ENCODE data around the gene RARA. TPM values are rescaled to one million over a fixed set of nuclear protein-coding genes. Genes with fewer than 3 reads are reported as not detected.

Gene RARA
- total and polyA plus RNA-seq, 7 experiments from 2014 or later = 6.7 to 115 (median 42.9) TPM

DNA sequence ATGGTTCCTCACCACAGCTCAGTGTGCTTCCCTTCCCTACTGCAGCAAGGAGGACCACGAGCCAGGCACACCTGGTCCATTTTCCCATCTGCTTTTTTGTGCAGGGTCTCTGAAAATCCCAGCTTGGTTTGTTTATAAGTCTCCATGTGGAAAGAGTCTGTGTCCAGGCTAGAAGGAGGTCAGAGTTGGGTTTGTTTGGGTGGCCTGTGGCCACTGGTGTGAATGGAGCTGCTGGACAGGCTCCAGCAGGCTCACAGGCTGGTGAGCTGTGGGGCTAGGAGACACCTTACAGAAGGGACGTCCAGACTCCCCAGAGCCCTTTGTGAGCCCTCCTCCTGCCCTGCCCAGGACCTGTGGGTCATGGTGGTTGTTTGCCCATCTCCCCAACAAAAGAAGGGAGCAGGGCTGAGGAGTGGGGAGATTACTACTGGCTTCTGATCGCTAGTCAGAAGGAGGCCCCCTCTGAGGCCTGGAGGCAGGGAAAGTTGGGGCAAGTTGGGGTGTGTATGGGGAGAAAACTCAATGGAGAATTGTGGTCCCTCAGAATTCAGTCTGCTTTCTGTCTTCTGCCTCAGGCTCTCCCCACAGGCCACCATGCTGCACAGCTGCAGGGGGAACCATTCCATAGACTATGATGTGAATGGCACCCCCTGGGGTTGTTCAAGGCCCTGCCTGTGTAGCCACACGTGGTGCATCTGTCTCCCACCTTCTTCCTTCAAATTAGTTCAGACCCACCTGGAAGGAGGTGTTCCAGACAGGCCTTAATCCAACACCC is 4.1 kb downstream of the RARA start:
- H3K4me3 ChIP-seq (ENCODE audit: low read length) = no peak overlapping the region

DNA sequence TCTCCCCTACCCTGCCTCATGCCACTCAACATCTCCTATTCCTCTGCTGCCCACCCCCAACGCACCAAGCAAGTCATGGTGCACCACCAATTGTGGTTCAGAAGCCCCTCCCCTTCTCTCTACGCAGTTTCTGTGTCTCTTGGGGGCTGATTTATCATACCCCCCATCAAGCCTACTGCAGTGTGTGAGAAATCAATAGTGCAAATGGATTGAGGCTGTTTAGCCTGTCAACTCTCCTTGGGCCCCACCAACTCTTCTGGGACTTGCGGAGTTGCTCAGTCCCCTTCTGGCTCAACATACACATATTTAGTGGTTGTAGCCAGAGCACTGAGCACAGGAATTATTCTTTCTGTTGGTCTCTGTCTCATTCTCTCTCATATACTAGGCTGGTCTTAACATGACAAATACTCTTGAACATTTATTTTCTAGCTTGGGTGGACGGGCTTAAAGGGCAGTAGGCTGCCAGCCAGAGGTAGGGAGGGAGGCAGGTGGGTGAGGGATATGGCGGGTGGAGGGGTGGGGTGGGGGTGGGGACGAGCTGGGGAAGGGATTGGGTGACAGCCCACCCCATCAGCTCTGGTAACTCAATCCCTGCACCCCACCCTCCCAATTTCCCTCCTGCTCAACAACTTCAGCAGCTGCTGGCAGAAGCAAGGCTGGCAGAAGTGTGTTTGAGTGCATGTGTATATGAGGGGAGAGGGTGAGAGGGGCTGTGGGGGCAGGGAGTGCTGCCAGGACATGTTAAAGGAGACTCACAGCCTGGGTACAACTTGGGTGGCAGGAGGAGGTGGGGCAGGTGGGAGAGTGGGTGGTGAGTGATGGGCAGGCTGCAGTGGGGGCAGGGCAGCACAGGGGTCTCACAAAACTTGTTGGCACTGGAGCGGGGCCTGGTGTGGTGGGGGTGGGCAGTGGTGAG is 4.9 kb downstream of the RARA start:
- peak overlapping the region in 3 of 9 donors; percentile 72 to 76 (median 75) for H3K27ac Mint-ChIP-seq
- peaks cover 29 to 74% (median 46%) of the 10 kb centered on the region in 7 donors for H3K4me1 Mint-ChIP-seq

More for the DNA sequence above, 4.1 kb downstream of the RARA start:
- Histone ChIP-seq H3K27ac (ENCODE audit: low read depth, low read length) (no peak overlapping the region), H3K36me3 (ENCODE audit: control insufficient read depth in 2 of 3, insufficient read depth in 3 of 3, low read length in 3 of 3) (no peaks in the 10 kb centered on the region), H3K4me1 (ENCODE audit: control insufficient read depth in 2 of 2, insufficient read depth in 2 of 2, low read length in 2 of 2) (peaks cover 42 to 74% of the 10 kb centered on the region in 2 donors), H3K27me3 (ENCODE audit: control insufficient read depth in 2 of 2, insufficient read depth in 2 of 2, low read length in 2 of 2) (no peaks in the 10 kb centered on the region), H3K9me3 (ENCODE audit: control insufficient read depth in 2 of 3, low read length in 3 of 3) (no peaks in the 10 kb centered on the region)
- no peaks in the 10 kb centered on the region for H3K36me3 Mint-ChIP-seq
- no peaks in the 10 kb centered on the region for H3K27me3 Mint-ChIP-seq
- DNase-seq = no peak
- peak overlapping the region in 3 of 9 donors; percentile 21 to 76 (median 51) for H3K27ac Mint-ChIP-seq
- no peak overlapping the region for H3K4me3 Mint-ChIP-seq
- H3K9me3 Mint-ChIP-seq = no peaks in the 10 kb centered on the region
- intact Hi-C loops (cut with micrococcal nuclease) = no loop called here
- H3K4me1 Mint-ChIP-seq = peaks cover 29 to 72% (median 44%) of the 10 kb centered on the region in 7 donors
- POLR2A ChIA-PET = interaction anchor here (28.4 kb wide), 1 partner anchor 19 kb away, joined by 742 read pairs; no protein-coding TSS in a partner anchor
- CTCF ChIA-PET = interaction anchor here (1.1 to 12.4 kb wide), 3 partner anchors 11 to 40 kb away, joined by 4 to 87 read pairs (median 6); no protein-coding TSS in a partner anchor
- ATAC-seq = no peak

DNA sequence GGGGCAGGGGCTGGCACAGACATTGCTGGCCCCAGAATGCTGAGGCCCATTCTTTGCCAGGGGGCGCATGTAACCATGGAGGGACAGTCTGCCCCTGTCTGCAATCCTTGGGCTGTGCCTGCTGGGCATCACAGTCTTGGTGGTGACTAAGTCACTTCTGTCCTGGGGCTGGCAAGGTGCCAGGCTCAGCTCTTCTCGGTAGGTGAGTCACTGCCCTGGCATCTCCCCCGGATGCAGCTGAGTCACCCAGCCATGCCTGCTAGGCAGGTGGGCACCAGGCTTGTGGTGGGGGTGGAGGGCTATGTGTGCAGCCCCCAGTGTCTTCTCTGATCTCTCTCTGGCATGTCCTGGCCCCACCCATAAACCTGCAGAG is 5.6 kb downstream of the RARA start:
- H3K9me3 ChIP-seq (ENCODE audit: control insufficient read depth in 2 of 3, low read length in 3 of 3) = no peaks in the 10 kb centered on the region
- Mint-ChIP-seq H3K4me3 (peak overlapping the region in 1 of 10 donors; percentile 62), H3K9me3 (no peaks in the 10 kb centered on the region), H3K27me3 (no peaks in the 10 kb centered on the region), H3K27ac (peak overlapping the region in 4 of 9 donors; percentile 38 to 75 (median 70)), H3K36me3 (peaks cover 0 to 5% (median 0%) of the 10 kb centered on the region in 5 donors), H3K4me1 (peaks cover 30 to 76% (median 44%) of the 10 kb centered on the region in 7 donors)
- H3K27ac ChIP-seq (ENCODE audit: low read depth, low read length) = no peak overlapping the region
- CTCF ChIA-PET = interaction anchor here (1.1 to 12.4 kb wide), 4 partner anchors 9 to 39 kb away, joined by 4 to 87 read pairs (median 6); no protein-coding TSS in a partner anchor
- no peaks in the 10 kb centered on the region for H3K27me3 ChIP-seq (ENCODE audit: control insufficient read depth in 2 of 2, insufficient read depth in 2 of 2, low read length in 2 of 2)
- DNase-seq = peak in 3 of 9 donors; percentile 48 to 62 (median 61)
- no peak overlapping the region for H3K4me3 ChIP-seq (ENCODE audit: low read length)
- intact Hi-C loops (cut with micrococcal nuclease) = no loop called here
- H3K36me3 ChIP-seq (ENCODE audit: control insufficient read depth in 2 of 3, insufficient read depth in 3 of 3, low read length in 3 of 3) = peaks cover 0 to 10% (median 0%) of the 10 kb centered on the region in 3 experiments
- peaks cover 27 to 68% of the 10 kb centered on the region in 2 donors for H3K4me1 ChIP-seq (ENCODE audit: control insufficient read depth in 2 of 2, insufficient read depth in 2 of 2, low read length in 2 of 2)
- POLR2A ChIA-PET = interaction anchor here (28.4 to 34.9 kb wide), 2 partner anchors 1 to 17 kb away, joined by 742 read pairs; partner anchors contain the start of gene RARA
- peak; percentile 35 for ATAC-seq

More for the DNA sequence above, 4.9 kb downstream of the RARA start:
- no peaks in the 10 kb centered on the region for H3K9me3 Mint-ChIP-seq
- ChIA-PET POLR2A (interaction anchor here (28.4 kb wide), 1 partner anchor 18 kb away, joined by 742 read pairs; no protein-coding TSS in a partner anchor), CTCF (interaction anchor here (1.1 to 12.4 kb wide), 3 partner anchors 10 to 40 kb away, joined by 4 to 87 read pairs (median 5); no protein-coding TSS in a partner anchor)
- H3K36me3 Mint-ChIP-seq = peaks cover 0 to 1% (median 0%) of the 10 kb centered on the region in 5 donors
- intact Hi-C loops (cut with micrococcal nuclease) = no loop called here
- Histone ChIP-seq H3K36me3 (ENCODE audit: control insufficient read depth in 2 of 3, insufficient read depth in 3 of 3, low read length in 3 of 3) (peaks cover 0 to 8% (median 0%) of the 10 kb centered on the region in 3 experiments), H3K27me3 (ENCODE audit: control insufficient read depth in 2 of 2, insufficient read depth in 2 of 2, low read length in 2 of 2) (no peaks in the 10 kb centered on the region), H3K4me1 (ENCODE audit: control insufficient read depth in 2 of 2, insufficient read depth in 2 of 2, low read length in 2 of 2) (peaks cover 33 to 66% of the 10 kb centered on the region in 2 donors), H3K27ac (ENCODE audit: low read depth, low read length) (no peak overlapping the region), H3K9me3 (ENCODE audit: control insufficient read depth in 2 of 3, low read length in 3 of 3) (no peaks in the 10 kb centered on the region), H3K4me3 (ENCODE audit: low read length) (no peak overlapping the region)
- ATAC-seq (no peak), DNase-seq (no peak)
- peak overlapping the region in 1 of 10 donors; percentile 13 for H3K4me3 Mint-ChIP-seq
- H3K27me3 Mint-ChIP-seq = no peaks in the 10 kb centered on the region

DNA sequence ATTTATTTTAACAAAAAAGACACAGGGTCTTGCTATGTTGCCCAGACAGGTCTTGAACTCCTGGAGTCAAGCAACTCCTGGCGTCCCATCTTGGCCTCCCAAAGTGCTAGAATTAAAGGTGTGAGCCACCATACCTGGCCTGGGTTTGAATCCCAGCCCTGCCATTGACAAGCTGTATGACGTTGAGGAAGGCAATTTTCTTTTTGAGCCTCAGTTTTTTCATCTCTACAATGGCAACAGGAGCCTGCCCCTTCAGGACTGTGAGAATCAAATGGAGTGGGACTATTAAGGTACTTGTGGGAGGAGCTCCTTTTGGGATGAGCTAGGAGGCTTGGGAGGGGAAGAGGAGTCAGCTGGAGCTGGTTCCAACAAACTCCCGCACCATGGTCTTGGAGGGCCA is 6.2 kb downstream of the RARA start:
- Histone ChIP-seq H3K4me3 (ENCODE audit: low read length) (no peak overlapping the region), H3K27ac (ENCODE audit: low read depth, low read length) (no peak overlapping the region), H3K36me3 (ENCODE audit: control insufficient read depth in 2 of 3, insufficient read depth in 3 of 3, low read length in 3 of 3) (peaks cover 0 to 10% (median 0%) of the 10 kb centered on the region in 3 experiments), H3K4me1 (ENCODE audit: control insufficient read depth in 2 of 2, insufficient read depth in 2 of 2, low read length in 2 of 2) (peaks cover 32 to 68% of the 10 kb centered on the region in 2 donors), H3K27me3 (ENCODE audit: control insufficient read depth in 2 of 2, insufficient read depth in 2 of 2, low read length in 2 of 2) (no peaks in the 10 kb centered on the region), H3K9me3 (ENCODE audit: control insufficient read depth in 2 of 3, low read length in 3 of 3) (no peaks in the 10 kb centered on the region)
- Mint-ChIP-seq H3K4me1 (peaks cover 37 to 77% (median 50%) of the 10 kb centered on the region in 7 donors), H3K9me3 (no peaks in the 10 kb centered on the region), H3K27ac (peak overlapping the region in 6 of 9 donors; percentile 42 to 75 (median 67)), H3K27me3 (no peaks in the 10 kb centered on the region), H3K4me3 (no peak overlapping the region), H3K36me3 (peaks cover 0 to 9% (median 0%) of the 10 kb centered on the region in 5 donors)
- ChIA-PET POLR2A (interaction anchor here (0.5 to 34.9 kb wide), 4 partner anchors 0 to 239 kb away, joined by 3 to 742 read pairs (median 373); partner anchors contain the start of gene RARA), CTCF (interaction anchor here (0.8 to 12.4 kb wide), 6 partner anchors 8 to 38 kb away, joined by 3 to 87 read pairs (median 4); no protein-coding TSS in a partner anchor)
- ATAC-seq = no peak
- DNase-seq = no peak
- intact Hi-C loops (cut with micrococcal nuclease) = loop anchor here (5.0 kb wide), 2 partner anchors 102 to 193 kb away; partner anchors contain the start of genes MSL1 (in 1 of the 2) and TOP2A (in 1 of the 2)

DNA sequence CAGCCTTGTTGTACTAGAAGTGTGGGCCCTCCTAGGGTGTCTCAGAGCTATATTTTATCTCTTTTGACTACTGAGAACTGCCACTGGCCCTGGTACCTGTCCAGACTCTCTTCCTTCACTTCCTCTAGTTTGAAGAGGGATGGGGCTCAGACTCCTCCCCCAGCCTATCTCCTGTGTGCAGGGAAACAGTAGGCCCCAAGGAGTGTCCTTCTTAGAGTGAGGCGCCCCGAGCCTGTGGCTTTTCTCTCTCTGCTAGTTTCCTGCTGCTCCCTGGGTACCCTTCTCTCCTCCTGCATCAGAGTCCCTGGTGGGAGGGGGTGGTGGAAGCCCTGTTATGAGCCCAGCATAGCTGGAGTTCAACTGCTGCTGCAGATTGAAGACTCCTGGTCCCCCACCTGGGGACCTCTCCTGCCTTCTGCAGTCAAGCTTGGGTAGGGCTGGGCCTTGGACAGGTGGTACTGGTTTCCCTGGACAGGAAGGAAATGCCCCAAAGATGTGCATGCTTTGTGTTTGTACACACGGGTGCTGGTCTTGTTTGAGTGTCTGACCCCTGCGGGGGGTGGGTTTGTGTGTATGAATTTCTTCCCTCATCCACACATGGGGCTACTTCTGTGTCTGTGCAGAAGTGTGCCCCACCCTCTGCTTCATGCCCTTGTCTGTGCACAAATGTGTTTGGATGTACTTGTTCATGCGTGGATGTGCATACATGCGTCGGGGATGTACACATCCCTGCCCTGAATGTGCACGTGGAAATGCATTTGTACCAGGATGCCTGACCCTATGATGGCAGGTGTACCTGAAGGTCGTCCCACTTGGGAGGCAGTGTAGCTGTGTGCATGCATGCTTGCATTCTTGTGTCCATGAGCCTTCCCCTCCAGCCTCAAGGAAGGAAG is 6.9 kb downstream of the RARA start:
- H3K27me3 Mint-ChIP-seq = no peaks in the 10 kb centered on the region
- CTCF ChIA-PET = interaction anchor here (0.8 to 12.4 kb wide), 6 partner anchors 8 to 38 kb away, joined by 3 to 87 read pairs (median 4); no protein-coding TSS in a partner anchor
- peaks cover 0 to 14% (median 0%) of the 10 kb centered on the region in 5 donors for H3K36me3 Mint-ChIP-seq
- Histone ChIP-seq H3K27ac (ENCODE audit: low read depth, low read length) (no peak overlapping the region), H3K27me3 (ENCODE audit: control insufficient read depth in 2 of 2, insufficient read depth in 2 of 2, low read length in 2 of 2) (no peaks in the 10 kb centered on the region), H3K36me3 (ENCODE audit: control insufficient read depth in 2 of 3, insufficient read depth in 3 of 3, low read length in 3 of 3) (peaks cover 0 to 10% (median 0%) of the 10 kb centered on the region in 3 experiments), H3K4me1 (ENCODE audit: control insufficient read depth in 2 of 2, insufficient read depth in 2 of 2, low read length in 2 of 2) (peaks cover 39 to 68% of the 10 kb centered on the region in 2 donors), H3K9me3 (ENCODE audit: control insufficient read depth in 2 of 3, low read length in 3 of 3) (no peaks in the 10 kb centered on the region), H3K4me3 (ENCODE audit: low read length) (no peak overlapping the region)
- peak overlapping the region in 8 of 9 donors; percentile 18 to 77 (median 67) for H3K27ac Mint-ChIP-seq
- ATAC-seq = no peak
- H3K4me1 Mint-ChIP-seq = peaks cover 41 to 81% (median 57%) of the 10 kb centered on the region in 7 donors
- no peaks in the 10 kb centered on the region for H3K9me3 Mint-ChIP-seq
- peak in 1 of 9 donors; percentile 6 for DNase-seq
- H3K4me3 Mint-ChIP-seq = peak overlapping the region in 7 of 10 donors; percentile 42 to 64 (median 51)
- intact Hi-C loops (cut with micrococcal nuclease) = loop anchor here (5.0 kb wide), 2 partner anchors 101 to 194 kb away; partner anchors contain the start of genes MSL1 (in 1 of the 2) and TOP2A (in 1 of the 2)
- POLR2A ChIA-PET = interaction anchor here (0.5 to 34.9 kb wide), 4 partner anchors 0 to 238 kb away, joined by 3 to 742 read pairs (median 373); partner anchors contain the start of gene RARA

Data from naive thymus-derived CD4-positive, alpha-beta T cell (primary cell).